OCI-LY3 (cell line): ENCODE measurements around the gene ANKRD55.
"Not testable (repeated sequence)": the region's sequence is repeated elsewhere in the genome, so short reads cannot be mapped to it uniquely, and the experiment has no call there.

Experiments used
- H2AFZ ChIP-seq: fragments of 200-600, 300-600 bp; shearing (Covaris generic); 2 replicates; pipeline ENCODE4 v1.6.0; 2014; ENCODE audit warnings: antibody characterized with exemption, low read depth, low read length
- H3K27ac ChIP-seq: fragments of 200-600, 300-600 bp; sonication (generic); 2 replicates; pipeline ENCODE4 v1.5.1; 2014; ENCODE audit warnings: mild to moderate bottlenecking, low read length, moderate library complexity, mixed read lengths
- H3K27me3 ChIP-seq: fragments of 200-600, 300-600 bp; sonication (generic); 2 replicates; pipeline ENCODE4 v1.6.1; 2014; ENCODE audit warnings: low read depth, low read length, mixed read lengths
- H3K36me3 ChIP-seq: fragments of 200-600, 300-600 bp; sonication (generic); replicated peaks from 2 replicates; pipeline ENCODE3; 2014; ENCODE audit warnings: low read depth, low read length, mixed read lengths
- H3K4me1 ChIP-seq: fragments of 300-600, 200-600 bp; sonication (generic); 2 replicates; pipeline ENCODE4 v1.6.1; 2014; ENCODE audit warnings: low read length, mixed read lengths
- H3K4me2 ChIP-seq: fragments of 200-600, 300-600 bp; sonication (generic); 2 replicates; pipeline ENCODE4 v1.6.1; 2014; ENCODE audit warnings: low read length, mixed read lengths
- H3K4me3 ChIP-seq: fragments of 300-600, 200-600 bp; sonication (generic); 2 replicates; pipeline ENCODE4 v1.5.1; 2014; ENCODE audit warnings: antibody characterized with exemption, mild to moderate bottlenecking, low read length, moderate library complexity
- H3K79me2 ChIP-seq: fragments of 300-600, 200-600 bp; shearing (Covaris generic); 2 replicates; pipeline ENCODE4 v1.6.1; 2014; ENCODE audit warnings: mild to moderate bottlenecking, low read length, mixed read lengths
- H3K9ac ChIP-seq: fragments of 300-600, 200-600 bp; shearing (Covaris generic); 2 replicates; pipeline ENCODE4 v1.6.0; 2014; ENCODE audit warnings: mild to moderate bottlenecking, low read length, moderate library complexity
- H3K9me3 ChIP-seq: fragments of 200-600, 300-600 bp; shearing (Covaris generic); 2 replicates; pipeline ENCODE4 v1.6.1; 2014; ENCODE audit warnings: low read length, mixed read lengths; ENCODE audit not compliant: insufficient read depth
- H4K20me1 ChIP-seq: fragments of 200-600, 300-600 bp; sonication (generic); 2 replicates; pipeline ENCODE4 v1.6.1; 2016; ENCODE audit warnings: low read length, mixed read lengths; ENCODE audit not compliant: insufficient read depth
- EZH2phosphoT487 ChIP-seq: fragments of 200-600 bp; shearing (Covaris generic); IDR thresholded peaks from 2 replicates; pipeline ENCODE4 v1.6.1; 2018; ENCODE audit warnings: antibody characterized with exemption, mixed run types, low read depth
- TF ChIP-seq, protein P1 (sequence below): fragments of 200-600, 300-600 bp; sonication (generic); IDR thresholded peaks from 2 replicates; pipeline ENCODE4 v1.5.1; 2014; ENCODE audit warnings: antibody characterized with exemption, low read length, low read depth

Gene ANKRD55

GRCh38 chr5:56083286-56083854, 149.8 kb downstream of the ANKRD55 start:
- Histone ChIP-seq H3K27me3 (no peaks in the 10 kb centered on the region), H3K27ac (no peak overlapping the region), H3K4me1 (peaks cover 14% of the 10 kb centered on the region), H4K20me1 (no peaks in the 10 kb centered on the region), H3K79me2 (no peaks in the 10 kb centered on the region), H3K9me3 (no peaks in the 10 kb centered on the region), H3K4me3 (no peak overlapping the region), H3K4me2 (no peak overlapping the region), H2AFZ (no peak overlapping the region), H3K9ac (no peak overlapping the region), H3K36me3 (no peaks in the 10 kb centered on the region)
- TF ChIP-seq, protein P1, sequence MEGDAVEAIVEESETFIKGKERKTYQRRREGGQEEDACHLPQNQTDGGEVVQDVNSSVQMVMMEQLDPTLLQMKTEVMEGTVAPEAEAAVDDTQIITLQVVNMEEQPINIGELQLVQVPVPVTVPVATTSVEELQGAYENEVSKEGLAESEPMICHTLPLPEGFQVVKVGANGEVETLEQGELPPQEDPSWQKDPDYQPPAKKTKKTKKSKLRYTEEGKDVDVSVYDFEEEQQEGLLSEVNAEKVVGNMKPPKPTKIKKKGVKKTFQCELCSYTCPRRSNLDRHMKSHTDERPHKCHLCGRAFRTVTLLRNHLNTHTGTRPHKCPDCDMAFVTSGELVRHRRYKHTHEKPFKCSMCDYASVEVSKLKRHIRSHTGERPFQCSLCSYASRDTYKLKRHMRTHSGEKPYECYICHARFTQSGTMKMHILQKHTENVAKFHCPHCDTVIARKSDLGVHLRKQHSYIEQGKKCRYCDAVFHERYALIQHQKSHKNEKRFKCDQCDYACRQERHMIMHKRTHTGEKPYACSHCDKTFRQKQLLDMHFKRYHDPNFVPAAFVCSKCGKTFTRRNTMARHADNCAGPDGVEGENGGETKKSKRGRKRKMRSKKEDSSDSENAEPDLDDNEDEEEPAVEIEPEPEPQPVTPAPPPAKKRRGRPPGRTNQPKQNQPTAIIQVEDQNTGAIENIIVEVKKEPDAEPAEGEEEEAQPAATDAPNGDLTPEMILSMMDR, result no peak
- no peak for TF ChIP-seq EZH2phosphoT487

GRCh38 chr5:56081053-56081642, 152.0 kb downstream of the ANKRD55 start:
- H3K9me3 ChIP-seq, H3K27ac ChIP-seq, H3K79me2 ChIP-seq, H2AFZ ChIP-seq, H3K9ac ChIP-seq, H3K4me3 ChIP-seq, H4K20me1 ChIP-seq, H3K27me3 ChIP-seq, H3K36me3 ChIP-seq: not testable (repeated sequence)
- peaks cover 25% of the 10 kb centered on the region for H3K4me1 ChIP-seq
- peak overlapping the region; percentile 25; the same call in 1 of the 2 replicates for H3K4me2 ChIP-seq

- Histone ChIP-seq H3K9me3 (no peaks in the 10 kb centered on the region), H2AFZ (no peak overlapping the region), H4K20me1 (no peaks in the 10 kb centered on the region), H3K27ac (no peak overlapping the region), H3K4me2 (peak overlapping the region; percentile 25; the same call in 1 of the 2 replicates), H3K27me3 (no peaks in the 10 kb centered on the region; the same call in 1 of the 2 replicates), H3K79me2 (no peaks in the 10 kb centered on the region), H3K4me1 (peaks cover 25% of the 10 kb centered on the region), H3K9ac (no peak overlapping the region), H3K4me3 (no peak overlapping the region), H3K36me3 (no peaks in the 10 kb centered on the region)
- TF ChIP-seq EZH2phosphoT487, result no peak
- TF ChIP-seq, protein P1, result no peak
These were observed 152.6 kb downstream of the ANKRD55 start for GRCh38 chr5:56080375-56081052.

DNA sequence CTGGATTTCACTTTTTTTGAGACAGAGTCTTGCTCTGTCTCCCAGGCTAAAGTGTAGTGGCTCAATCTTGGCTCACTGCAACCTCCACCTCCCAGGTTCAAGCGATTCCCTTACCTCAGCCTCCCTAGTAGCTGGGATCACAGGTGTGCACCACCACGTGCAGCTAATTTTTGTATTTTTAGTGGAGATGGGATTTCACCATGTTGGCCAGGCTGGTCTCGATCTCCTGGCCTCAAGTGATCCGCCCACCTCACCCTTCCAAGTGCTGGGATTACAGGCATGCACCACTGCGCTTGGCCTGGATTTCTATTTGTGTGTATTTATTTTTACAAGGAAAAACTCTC, 154.0 kb downstream of the ANKRD55 start:
- not testable (repeated sequence) for H3K36me3 ChIP-seq, H3K27ac ChIP-seq, H3K4me2 ChIP-seq, H4K20me1 ChIP-seq, H2AFZ ChIP-seq, H3K9me3 ChIP-seq, H3K79me2 ChIP-seq, H3K4me3 ChIP-seq, H3K9ac ChIP-seq, H3K27me3 ChIP-seq
- peaks cover 25% of the 10 kb centered on the region for H3K4me1 ChIP-seq
